Activated CD8-positive, alpha-beta memory T cell treated with anti-CD3 and anti-CD28 coated beads, Interleukin-2, amount 50 U/mL, for 24 hours (primary cell): ENCODE measurements around the gene ADCY1.

Source experiments
- DNase-seq: peaks from one replicate; pipeline ENCODE4 v3.0.0-alpha.2; 2020; ENCODE audit errors: extremely low read depth

Gene ADCY1

DNA sequence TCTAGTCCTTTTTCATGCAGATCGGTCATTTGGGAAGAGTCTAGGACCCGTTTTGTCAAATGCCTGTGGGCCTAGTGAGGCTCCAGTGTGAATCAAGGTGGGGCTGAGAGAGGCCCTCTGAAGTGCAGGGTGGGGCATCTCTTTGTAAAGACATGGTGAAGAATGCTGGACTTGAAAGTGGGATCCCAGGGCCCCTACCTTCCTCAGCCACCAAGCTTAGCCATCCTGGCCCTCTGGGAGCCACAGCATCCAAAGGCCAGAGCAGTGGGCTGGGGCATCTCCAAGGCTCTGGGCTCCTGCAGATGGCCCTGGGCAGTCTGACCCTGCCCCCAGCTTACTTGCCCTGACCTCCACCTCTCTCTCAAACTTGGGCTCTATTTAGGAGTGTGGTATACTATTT is 78.5 kb downstream of the ADCY1 start:
- DNase-seq, result no peak

- no peak for DNase-seq
Observed at GRCh38 chr7:45653209-45653907, 79.2 kb downstream of the ADCY1 start.

GRCh38 chr7:45654341-45654740 is 80.2 kb downstream of the ADCY1 start:
- no peak for DNase-seq

DNA sequence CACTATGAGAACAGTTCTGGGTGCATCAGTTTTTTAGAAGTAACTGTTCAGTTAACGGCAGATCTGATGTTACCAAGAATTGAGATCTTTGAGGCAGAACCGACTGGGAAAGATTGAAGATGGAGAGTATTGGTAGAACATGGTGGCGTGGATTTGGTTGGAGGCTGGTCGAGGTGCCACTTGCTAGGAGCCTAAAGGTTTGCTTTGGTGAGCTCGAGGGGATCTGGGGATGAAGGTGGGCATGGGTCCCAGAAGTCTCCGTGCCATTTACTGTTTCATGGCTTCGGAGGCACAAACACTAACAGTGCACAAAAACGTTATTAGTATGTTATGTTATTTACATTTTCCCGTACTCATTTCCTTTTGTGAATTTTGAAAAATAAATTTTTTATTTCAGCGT is 81.4 kb downstream of the ADCY1 start:
- DNase-seq, result no peak

DNA sequence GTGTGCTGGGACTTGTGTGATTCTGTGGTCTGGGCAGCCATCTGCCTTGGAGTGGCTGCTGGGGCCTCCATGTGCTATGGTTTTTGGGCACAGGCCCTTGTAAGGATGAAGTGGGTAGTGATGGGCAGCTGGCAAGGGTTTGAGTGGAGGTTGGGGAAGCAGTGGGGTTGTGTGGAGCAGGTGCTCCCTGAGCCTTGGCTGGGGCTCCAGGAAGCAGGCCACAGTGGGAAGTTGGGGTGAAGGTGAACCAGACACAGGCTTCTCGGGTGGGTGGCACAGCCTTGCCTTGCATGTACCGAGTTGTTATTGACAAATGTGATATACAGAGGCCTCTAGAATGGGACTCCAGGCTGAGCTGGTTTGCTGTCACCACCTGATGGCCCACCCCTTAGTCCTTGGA is 82.3 kb downstream of the ADCY1 start:
- DNase-seq, result no peak

- no peak for DNase-seq
Observed at GRCh38 chr7:45657136-45657889, 83.1 kb downstream of the ADCY1 start.

DNA sequence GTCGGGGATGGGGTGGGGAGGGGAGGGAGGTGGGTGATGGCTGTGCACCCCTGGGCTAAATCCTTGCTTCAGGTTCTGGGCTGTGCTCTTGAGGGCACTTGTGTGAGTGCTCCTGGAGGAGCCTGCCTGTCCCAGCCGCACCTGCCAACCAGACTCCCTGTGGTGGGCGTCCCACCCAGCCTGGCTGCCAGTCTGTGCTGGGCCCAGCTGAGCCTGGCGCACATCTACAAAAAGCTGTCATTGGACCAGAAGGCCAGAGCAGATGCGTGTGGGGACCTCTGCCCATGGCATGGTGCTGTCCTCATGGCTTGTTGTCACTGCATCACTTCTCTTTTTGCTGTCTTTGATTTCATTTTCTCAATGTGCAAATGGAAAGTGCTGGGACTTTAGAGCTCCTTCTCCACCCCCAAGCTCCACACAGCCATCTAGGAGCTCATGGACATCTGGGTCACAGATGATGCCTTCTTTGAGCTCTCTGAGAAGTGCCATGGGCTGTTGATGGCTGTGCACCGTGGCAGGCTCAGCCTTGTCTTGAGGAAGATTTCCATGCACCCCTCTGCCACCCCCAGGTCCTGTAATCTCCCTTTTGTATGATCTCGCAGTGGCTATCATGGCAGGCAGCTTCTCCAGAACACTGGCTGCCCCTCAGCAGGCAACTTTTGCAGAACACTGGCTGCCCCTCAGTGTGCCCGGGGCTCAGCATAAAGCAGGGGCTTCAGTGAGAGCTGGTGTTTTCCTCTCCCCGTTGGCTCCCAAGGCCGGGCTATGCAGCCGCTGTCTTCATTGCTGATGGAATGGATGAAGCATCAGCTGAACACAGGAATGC is 83.9 kb downstream of the ADCY1 start:
- DNase-seq, result no peak

- DNase-seq, result no peak
Observed at GRCh38 chr7:45658716-45659495, 84.7 kb downstream of the ADCY1 start.

- no peak for DNase-seq
Observed at GRCh38 chr7:45659496-45660139, 85.5 kb downstream of the ADCY1 start.

DNA sequence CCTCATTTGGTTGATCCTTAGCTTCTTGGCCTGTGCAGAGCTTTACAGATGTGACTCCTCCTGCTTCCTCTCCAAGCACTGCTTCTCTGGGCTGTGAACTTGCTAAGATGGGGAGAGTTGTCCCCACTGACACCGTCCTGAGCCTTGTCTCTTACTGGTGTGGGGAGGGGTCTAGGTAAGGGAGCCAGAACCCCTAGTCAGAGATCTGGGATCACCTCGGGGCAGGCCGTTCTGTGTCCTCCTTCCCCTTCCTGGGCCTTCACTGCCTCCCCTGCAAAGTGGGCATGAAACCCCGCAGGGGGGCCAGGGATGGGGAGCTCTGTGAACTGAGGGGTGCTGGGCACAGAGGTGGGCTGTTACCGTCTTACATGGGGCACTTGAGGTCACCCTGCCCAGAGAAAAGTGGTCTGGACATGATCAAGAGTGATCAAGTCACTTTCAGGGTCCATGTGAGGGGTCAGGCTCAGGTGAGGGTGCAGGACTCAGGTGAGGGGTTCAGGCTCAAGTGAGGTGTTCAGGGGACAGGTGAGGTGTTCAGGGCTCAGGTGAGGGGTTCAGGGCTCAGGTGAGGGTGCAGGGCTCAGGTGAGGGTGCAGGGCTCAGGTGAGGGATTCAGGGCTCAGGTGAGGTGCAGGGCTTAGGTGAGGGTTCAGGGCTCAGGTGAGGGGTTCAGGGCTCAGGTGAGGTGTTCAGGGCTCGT is 86.2 kb downstream of the ADCY1 start:
- DNase-seq, result no peak

DNA sequence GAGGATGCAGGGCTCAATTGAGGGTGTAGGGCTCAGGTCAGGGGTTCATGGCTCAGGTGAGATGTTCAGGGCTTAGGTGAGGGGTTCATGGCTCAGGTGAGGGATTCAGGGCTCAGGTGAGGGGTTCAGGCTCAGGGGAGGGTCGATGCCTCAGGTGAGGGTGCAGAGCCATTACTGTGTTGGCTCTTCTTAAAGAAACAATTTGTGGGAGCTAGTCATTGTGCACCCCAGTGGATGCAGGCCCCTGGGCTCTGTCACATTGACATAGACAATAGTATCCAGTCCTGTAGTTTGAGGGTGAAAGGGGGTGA is 86.7 kb downstream of the ADCY1 start:
- no peak for DNase-seq

DNA sequence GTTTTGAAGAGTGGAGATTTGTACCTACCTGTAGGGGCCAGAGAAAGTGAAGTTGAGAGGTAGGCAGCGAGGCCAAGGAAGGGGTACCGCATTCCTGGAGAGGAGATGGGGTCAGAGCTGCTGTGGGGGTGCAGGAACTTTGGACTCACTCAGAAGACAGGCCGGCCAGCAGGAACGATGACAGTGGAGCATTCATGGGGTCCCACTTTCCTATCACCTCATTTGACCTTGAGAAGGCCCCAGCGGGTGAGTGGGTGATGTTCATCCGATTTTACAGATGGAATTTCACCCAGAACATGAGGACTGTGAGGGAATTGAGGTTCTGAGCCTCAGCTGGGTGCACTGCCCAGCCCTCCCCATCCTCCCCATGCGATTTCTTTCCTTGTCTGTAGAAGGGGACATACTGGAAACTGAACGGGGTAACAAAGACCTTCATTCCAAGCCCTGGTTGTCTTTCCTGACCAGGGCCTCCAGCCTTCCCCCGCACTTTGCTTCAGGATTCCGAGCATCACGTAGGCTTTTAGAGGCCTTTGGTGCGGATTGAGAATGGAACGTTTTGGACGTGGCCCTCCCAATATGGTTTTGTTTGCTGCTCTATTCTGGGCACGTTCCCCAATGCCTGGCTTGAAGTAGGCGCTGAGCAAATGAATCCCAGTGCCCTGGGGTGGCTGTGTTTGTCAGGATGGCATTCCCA is 87.3 kb downstream of the ADCY1 start:
- no peak for DNase-seq

DNA sequence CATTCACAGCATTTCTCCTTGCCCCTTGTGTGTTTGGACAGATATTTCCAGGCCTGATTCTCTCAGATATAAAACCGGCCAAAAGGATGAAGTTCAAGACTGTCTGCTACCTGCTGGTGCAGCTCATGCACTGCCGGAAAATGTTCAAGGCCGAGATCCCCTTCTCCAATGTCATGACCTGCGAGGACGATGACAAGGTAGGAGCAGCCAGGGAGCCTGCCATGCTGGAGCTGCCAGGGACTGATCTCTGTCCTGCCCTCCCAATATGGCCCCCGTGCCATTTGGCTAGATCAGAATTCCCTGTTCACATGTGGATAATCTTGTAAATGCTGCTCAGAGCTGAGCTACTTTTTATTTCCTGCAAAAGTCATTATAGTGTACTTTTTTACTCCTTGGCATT is 87.8 kb downstream of the ADCY1 start:
- DNase-seq, result no peak

DNA sequence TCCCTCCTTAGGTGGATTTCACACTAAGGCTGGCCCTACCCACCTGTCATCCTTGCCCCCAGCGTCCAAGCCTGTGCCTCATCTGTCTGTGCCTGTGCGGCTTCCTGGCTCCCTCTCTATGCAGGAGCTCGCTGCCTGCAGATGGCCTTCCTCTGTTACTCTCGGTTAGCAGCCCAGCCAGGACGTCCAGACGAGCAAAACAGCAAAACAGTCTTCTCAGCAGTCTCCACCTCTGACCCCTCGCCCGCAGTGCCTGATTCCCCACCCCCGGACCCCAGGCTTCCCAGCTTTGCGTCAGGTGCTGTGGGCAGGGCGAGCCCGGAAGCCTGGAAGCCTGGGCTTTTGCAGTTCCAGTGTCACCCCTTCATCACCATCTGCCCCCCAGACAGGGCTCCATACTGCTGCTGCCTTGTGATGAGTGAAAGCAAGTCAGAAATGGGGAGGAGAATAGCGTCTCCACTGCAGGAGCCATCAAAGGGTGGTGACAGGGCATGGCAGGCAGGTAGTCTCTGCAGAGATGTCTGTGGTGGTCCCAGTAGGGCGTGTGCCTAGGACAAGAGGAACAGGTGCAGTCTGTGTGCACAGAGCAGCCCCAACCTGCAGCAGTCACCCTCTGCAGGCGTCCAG is 88.5 kb downstream of the ADCY1 start:
- no peak for DNase-seq

- no peak for DNase-seq
Observed at GRCh38 chr7:45663167-45663921, 89.2 kb downstream of the ADCY1 start.

DNA sequence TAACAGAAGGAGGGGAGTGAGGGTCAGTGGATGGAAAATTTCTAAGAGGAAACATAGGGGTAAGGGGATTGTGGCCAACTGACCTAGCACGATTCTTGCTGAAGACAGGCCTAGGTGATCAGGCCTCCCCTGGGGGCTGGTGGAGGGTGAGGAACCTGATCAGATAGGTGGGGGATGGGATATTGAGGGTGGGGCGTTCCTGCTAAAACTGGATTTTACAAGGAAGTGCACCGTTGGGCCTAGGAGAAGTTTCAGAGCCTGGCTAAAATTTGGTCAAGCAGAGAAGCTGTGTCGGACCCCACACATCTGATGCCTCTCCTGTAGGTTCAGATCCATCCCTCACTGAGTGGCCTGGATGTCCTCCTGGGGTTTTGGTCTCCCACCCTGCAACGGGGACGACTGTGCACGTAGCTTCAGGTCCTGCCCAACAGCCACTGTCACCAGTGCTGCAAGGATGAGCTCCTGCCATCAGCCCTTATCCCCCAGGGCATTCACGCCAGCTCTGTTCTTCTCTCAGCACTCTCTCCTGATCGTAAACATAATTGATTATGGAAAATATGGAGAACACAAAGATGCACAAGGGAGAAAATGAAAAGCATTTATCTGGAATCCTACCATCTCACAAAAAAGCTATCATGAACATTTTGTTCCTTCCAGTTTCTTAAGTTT is 89.9 kb downstream of the ADCY1 start:
- no peak for DNase-seq

GRCh38 chr7:45665172-45665571 is 91.0 kb downstream of the ADCY1 start:
- DNase-seq, result no peak

- DNase-seq, result no peak
Observed at GRCh38 chr7:45670227-45670626, 96.1 kb downstream of the ADCY1 start.

- no peak for DNase-seq
Observed at GRCh38 chr7:45670717-45671116, 96.5 kb downstream of the ADCY1 start.
